B cell (primary cell): ENCODE measurements around the gene FNDC10.

ENCODE experiments used
- CTCF ChIP-seq: fragments of 200-600 bp; IDR thresholded peaks from one replicate; pipeline ENCODE4 v1.8.0; 2022; ENCODE audit warnings: antibody characterized with exemption, mild to moderate bottlenecking
- EZH2 ChIP-seq: IDR thresholded peaks from 2 replicates; pipeline ENCODE4 v1.6.1; 2012; ENCODE audit warnings: borderline replicate concordance, low read depth, mild to moderate bottlenecking, moderate library complexity, low read length; ENCODE audit not compliant: insufficient read depth, poor library complexity, severe bottlenecking

- TF ChIP-seq CTCF: no peak
- TF ChIP-seq EZH2: no peak
Observed at GRCh38 chr1:1625824-1626206, 25.9 kb upstream of the FNDC10 start.
